Stimulated activated CD8-positive, alpha-beta memory T cell treated with anti-CD3 and anti-CD28 coated beads, Interleukin-7, amount 100 ng/mL, for 24 hours (primary cell): ENCODE measurements around the gene PDZD8.
"Not testable (repeated sequence)": the region's sequence is repeated elsewhere in the genome, so short reads cannot be mapped to it uniquely, and the experiment has no call there.

Experiments
- DNase-seq: peaks from one replicate; pipeline ENCODE4 v3.0.0-alpha.2; 2020; ENCODE audit warnings: low read depth

PDZD8 gene

GRCh38 chr10:117290872-117291271 is 84.4 kb downstream of the PDZD8 start:
- not testable (repeated sequence) for DNase-seq

- no peak for DNase-seq
Measured at GRCh38 chr10:117284716-117285494, 90.3 kb downstream of the PDZD8 start.

- DNase-seq = no peak
Measured at GRCh38 chr10:117277675-117278074, 97.6 kb downstream of the PDZD8 start.

GRCh38 chr10:117275121-117275520 is 100.1 kb downstream of the PDZD8 start:
- no peak for DNase-seq

- DNase-seq = no peak
Measured at GRCh38 chr10:117274509-117274908, 100.7 kb downstream of the PDZD8 start.

- no peak for DNase-seq
Measured at GRCh38 chr10:117273980-117274379, 101.3 kb downstream of the PDZD8 start.

GRCh38 chr10:117272195-117273076 is 102.8 kb downstream of the PDZD8 start:
- DNase-seq = no peak

- no peak for DNase-seq
Measured at GRCh38 chr10:117271427-117271826, 103.8 kb downstream of the PDZD8 start.

- DNase-seq = no peak
Measured at GRCh38 chr10:117268907-117269306, 106.3 kb downstream of the PDZD8 start.

GRCh38 chr10:117268258-117268657 is 107.0 kb downstream of the PDZD8 start:
- DNase-seq = no peak

GRCh38 chr10:117266812-117267211 is 108.4 kb downstream of the PDZD8 start:
- no peak for DNase-seq

GRCh38 chr10:117266400-117266799 is 108.8 kb downstream of the PDZD8 start:
- no peak for DNase-seq

- DNase-seq = no peak
Measured at GRCh38 chr10:117264782-117265181, 110.5 kb downstream of the PDZD8 start.

- DNase-seq = no peak
Measured at GRCh38 chr10:117262903-117263293, 112.3 kb downstream of the PDZD8 start.

- no peak for DNase-seq
Measured at GRCh38 chr10:117262291-117262902, 112.8 kb downstream of the PDZD8 start.

GRCh38 chr10:117261501-117261900 is 113.7 kb downstream of the PDZD8 start:
- DNase-seq = no peak

GRCh38 chr10:117260084-117260483 is 115.2 kb downstream of the PDZD8 start:
- no peak for DNase-seq

- DNase-seq = no peak
Measured at GRCh38 chr10:117259279-117259678, 116.0 kb downstream of the PDZD8 start.

- DNase-seq = no peak
Measured at GRCh38 chr10:117257721-117258120, 117.5 kb downstream of the PDZD8 start.

GRCh38 chr10:117256910-117257309 is 118.3 kb downstream of the PDZD8 start:
- no peak for DNase-seq

GRCh38 chr10:117255835-117256460 is 119.3 kb downstream of the PDZD8 start:
- DNase-seq = no peak
